Aorta (tissue), 5 donors: Measurements from ENCODE around the gene ANKDD1B. TPM values are rescaled to one million over a fixed set of nuclear protein-coding genes. Genes with fewer than 3 reads are reported as not detected.

Experiments
- ATAC-seq: fragments of 200-7000 bp; cut with Tn5 transposase; one replicate; pipeline ENCODE4 v1.9.1; 2022; ENCODE audit warnings: moderate library complexity; ENCODE audit not compliant: low FRiP score
- DNase-seq, 2 donors: peaks; one replicate each; pipeline ENCODE4 v3.0.0-alpha.2; 2020
- H3K27ac ChIP-seq, 2 donors: one replicate each; pipeline ENCODE4 v1.5.1; 2013; ENCODE audit warnings: low read length in 2 of 2, mild to moderate bottlenecking in 2 of 2, moderate library complexity in 2 of 2, control low read depth in 1 of 2, inconsistent platforms in 1 of 2, low read depth in 1 of 2
- H3K27me3 ChIP-seq, 2 donors: one replicate each; pipeline ENCODE4 v1.6.1; 2013; ENCODE audit warnings: control low read depth in 1 of 2, low read length in 1 of 2, mild to moderate bottlenecking in 1 of 2, moderate library complexity in 1 of 2; ENCODE audit not compliant: insufficient read depth in 2 of 2, control insufficient read depth in 1 of 2
- H3K36me3 ChIP-seq, 2 donors: one replicate each; pipeline ENCODE4 v1.6.1; 2013; ENCODE audit warnings: control low read depth in 1 of 2, low read length in 1 of 2, mild to moderate bottlenecking in 1 of 2; ENCODE audit not compliant: insufficient read depth in 2 of 2, control insufficient read depth in 1 of 2
- H3K4me1 ChIP-seq, 2 donors: one replicate each; pipeline ENCODE4 v1.6.1; 2013; ENCODE audit warnings: low read length in 2 of 2, control low read depth in 1 of 2, mild to moderate bottlenecking in 1 of 2, moderate library complexity in 1 of 2; ENCODE audit not compliant: insufficient read depth in 2 of 2, control insufficient read depth in 1 of 2
- H3K4me3 ChIP-seq, 2 donors: one replicate each; pipeline ENCODE4 v1.5.1; 2013; ENCODE audit warnings: low read length in 2 of 2, control low read depth in 1 of 2, mild to moderate bottlenecking in 1 of 2
- H3K9me3 ChIP-seq: one replicate; pipeline ENCODE4 v1.6.1; 2013; ENCODE audit warnings: mild to moderate bottlenecking, low read length; ENCODE audit not compliant: control insufficient read depth
- WGBS, 2 donors: extraction: QIAGEN DNeasy Blood & Tissue Kit; methylation state at CpG; one replicate each; pipeline ENCODE4 v1.1.7; 2013; 5-methylcytosine and 5-hydroxymethylcytosine counted together
- intact Hi-C, 2 donors: fragments of 100-400 bp; cut with DNase I; formaldehyde crosslinking; loops; one replicate each; pipeline versions ENCODE4 v1.14.2 to v1.15.0; 2022
- polyA plus RNA-seq, 2 donors: library from polyadenylated mRNA; stranded (reverse); fragments of 200-250 nt; gene quantifications; one replicate each; pipeline ENCODE4 v1.2.3, GENCODE V29; 2013
- total RNA-seq, 2 donors: library from RNA; stranded (reverse); fragmentation: NEBNext Ultra II Directional; extraction: Animal tissue kit (Norgen Biotek cat#: 25700); gene quantifications; one replicate each; pipeline ENCODE4 v1.2.1, GENCODE V29; 2021
- donor health status: healthy with polysubstance abuse.
- donor health status: Bipolar disorder and iron deficiency.
- donor health status: DM: no; HTN: no; CAD: no.
- donor health status: DM: no; HTN: no; CAD: no.
- donor health status: DM: yes; HTN: yes; CAD: no.

The ANKDD1B gene
- total and polyA plus RNA-seq, 4 donors: 0.61 to 2.1 (median 0.88) TPM; not detected in 1

DNA sequence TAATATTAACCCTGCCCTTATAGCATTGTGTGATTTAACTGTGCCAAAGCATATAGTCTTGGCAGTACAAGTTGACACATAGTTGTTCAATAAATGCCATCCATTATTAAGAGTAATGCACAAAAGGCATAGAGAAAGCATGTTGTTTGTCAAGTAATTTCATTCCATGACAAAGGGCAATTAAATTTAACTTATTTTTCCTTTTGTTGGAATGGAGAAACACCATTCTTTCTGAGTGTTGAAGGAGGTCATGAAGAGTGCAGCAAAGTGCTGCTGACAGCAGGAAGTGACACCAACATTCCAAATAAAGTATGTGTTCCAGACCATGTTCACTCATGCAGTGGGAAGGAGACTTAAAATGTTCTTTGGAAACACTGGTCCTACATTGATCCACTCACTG, 29.1 kb downstream of the ANKDD1B start:
- DNase-seq (no peak), ATAC-seq (no peak)
- intact Hi-C loops: no loop called here
- Histone ChIP-seq H3K4me1 (no peaks in the 10 kb centered on the region), H3K36me3 (no peaks in the 10 kb centered on the region), H3K27me3 (no peaks in the 10 kb centered on the region), H3K27ac (no peak overlapping the region), H3K4me3 (no peak overlapping the region), H3K9me3 (no peaks in the 10 kb centered on the region)

- no peak overlapping the region for H3K27ac ChIP-seq
- no peak overlapping the region for H3K4me3 ChIP-seq
- no peaks in the 10 kb centered on the region for H3K27me3 ChIP-seq
- H3K9me3 ChIP-seq: no peaks in the 10 kb centered on the region
- WGBS, 2 donors: 30 to 57% methylated on average over 2 of the region's 2 CpGs
- intact Hi-C loops: no loop called here
- ATAC-seq (no peak), DNase-seq (no peak)
- H3K4me1 ChIP-seq: no peaks in the 10 kb centered on the region
- no peaks in the 10 kb centered on the region for H3K36me3 ChIP-seq
Measured at GRCh38 chr5:75640826-75641225, 29.6 kb downstream of the ANKDD1B start.

DNA sequence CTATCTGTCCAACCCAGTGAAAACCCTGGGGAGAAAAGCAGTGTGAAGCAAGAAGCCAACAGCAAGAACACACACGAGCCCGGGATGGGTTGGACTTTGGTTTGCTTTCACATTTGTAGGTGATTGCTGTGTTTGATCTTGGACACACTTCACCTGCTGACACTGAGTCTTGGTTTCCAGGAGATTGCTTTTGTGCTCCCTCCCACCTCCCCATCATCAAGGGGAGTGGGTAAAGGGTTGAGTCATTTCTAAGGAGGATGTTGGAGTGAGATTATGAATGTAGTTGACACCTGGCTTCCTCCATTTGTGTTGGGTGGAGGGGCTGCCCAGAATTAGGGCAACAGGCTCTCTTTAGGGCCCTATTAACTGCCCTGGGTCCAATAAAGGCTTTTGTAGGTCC, 37.5 kb downstream of the ANKDD1B start:
- 89% methylated on average over 2 of the region's 2 CpGs for WGBS, 2 donors
- H3K27me3 ChIP-seq: no peaks in the 10 kb centered on the region
- H3K9me3 ChIP-seq: no peaks in the 10 kb centered on the region
- no peak overlapping the region for H3K4me3 ChIP-seq
- H3K36me3 ChIP-seq: no peaks in the 10 kb centered on the region
- DNase-seq (no peak), ATAC-seq (no peak)
- H3K4me1 ChIP-seq: no peaks in the 10 kb centered on the region
- intact Hi-C loops: no loop called here
- H3K27ac ChIP-seq: no peak overlapping the region

- no peaks in the 10 kb centered on the region for H3K4me1 ChIP-seq
- WGBS, 2 donors: 92 to 96% methylated on average over 4 of the region's 4 CpGs
- intact Hi-C loops: no loop called here
- no peaks in the 10 kb centered on the region for H3K9me3 ChIP-seq
- ATAC-seq (no peak), DNase-seq (no peak)
- no peak overlapping the region for H3K27ac ChIP-seq
- no peak overlapping the region for H3K4me3 ChIP-seq
- no peaks in the 10 kb centered on the region for H3K36me3 ChIP-seq
- no peaks in the 10 kb centered on the region for H3K27me3 ChIP-seq
Measured at GRCh38 chr5:75651575-75652238, 40.5 kb downstream of the ANKDD1B start.

- H3K27ac ChIP-seq: no peak overlapping the region
- H3K9me3 ChIP-seq: no peaks in the 10 kb centered on the region
- H3K27me3 ChIP-seq: no peaks in the 10 kb centered on the region
- intact Hi-C loops: no loop called here
- no peak for ATAC-seq
- no peak for DNase-seq
- 0 to 4% methylated on average over 2 of the region's 2 CpGs for WGBS, 2 donors
- H3K4me1 ChIP-seq: no peaks in the 10 kb centered on the region
- H3K4me3 ChIP-seq: no peak overlapping the region
- H3K36me3 ChIP-seq: no peaks in the 10 kb centered on the region
Measured at GRCh38 chr5:75653521-75653920, 42.3 kb downstream of the ANKDD1B start.

- 86 to 87% methylated on average over 19 of the region's 19 CpGs for WGBS, 2 donors
- ATAC-seq (no peak), DNase-seq (no peak)
- Histone ChIP-seq H3K27me3 (no peaks in the 10 kb centered on the region), H3K4me3 (no peak overlapping the region), H3K9me3 (no peaks in the 10 kb centered on the region), H3K4me1 (no peaks in the 10 kb centered on the region), H3K27ac (no peak overlapping the region), H3K36me3 (no peaks in the 10 kb centered on the region)
- intact Hi-C loops: no loop called here
Measured at GRCh38 chr5:75654693-75655295, 43.5 kb downstream of the ANKDD1B start.

DNA sequence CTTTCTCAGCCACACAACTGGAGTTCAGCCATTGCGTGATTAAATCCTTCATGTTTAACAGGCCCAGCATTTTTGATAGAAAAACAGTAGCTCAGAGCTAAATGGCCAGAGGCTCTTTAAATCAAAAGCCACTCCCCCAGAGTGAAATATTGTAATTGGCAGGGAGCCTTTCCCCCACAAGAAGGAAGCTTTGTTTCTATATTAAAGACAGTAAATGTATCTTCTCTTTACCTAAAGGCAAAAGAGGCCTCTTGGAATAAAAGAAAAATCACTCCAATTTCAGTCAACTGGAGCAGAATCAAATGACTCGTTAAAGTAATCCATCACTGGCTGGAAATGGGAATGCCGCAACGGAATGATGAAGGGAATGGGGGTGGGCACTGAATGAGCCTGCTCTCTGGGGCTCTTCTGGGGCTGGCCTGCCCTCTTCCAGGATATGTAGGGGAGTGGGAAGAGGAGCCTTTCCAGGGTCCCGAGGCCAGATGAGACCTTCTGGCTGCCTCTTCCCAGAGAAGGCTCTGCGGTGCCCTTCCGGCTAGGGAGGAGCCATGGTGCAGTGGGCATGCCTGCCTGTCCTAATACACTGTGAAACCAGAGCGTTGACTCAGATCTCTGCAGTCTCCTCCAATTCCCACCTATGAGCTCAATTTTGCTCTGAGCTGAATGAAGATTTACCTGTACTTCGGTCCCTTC, 45.2 kb downstream of the ANKDD1B start:
- peak in 1 of 2 donors; percentile 78 for DNase-seq
- Histone ChIP-seq H3K36me3 (no peaks in the 10 kb centered on the region), H3K27me3 (no peaks in the 10 kb centered on the region), H3K9me3 (no peaks in the 10 kb centered on the region), H3K27ac (peak overlapping the region in 1 of 2 donors; percentile 73), H3K4me3 (peak overlapping the region; percentile 53 to 96), H3K4me1 (no peaks in the 10 kb centered on the region)
- intact Hi-C loops: no loop called here
- ATAC-seq: peak; percentile 76
- WGBS, 2 donors: 8 to 9% methylated on average over 9 of the region's 9 CpGs

- DNase-seq (no peak), ATAC-seq (no peak)
- Histone ChIP-seq H3K4me1 (no peaks in the 10 kb centered on the region), H3K9me3 (no peaks in the 10 kb centered on the region), H3K27ac (no peak overlapping the region), H3K4me3 (no peak overlapping the region), H3K27me3 (no peaks in the 10 kb centered on the region), H3K36me3 (no peaks in the 10 kb centered on the region)
- intact Hi-C loops: no loop called here
- 93% methylated on average over 3 of the region's 3 CpGs for WGBS, 2 donors
Measured at GRCh38 chr5:75659791-75660450, 48.7 kb downstream of the ANKDD1B start.
